Pons (tissue), 1 donor: ENCODE data around the gene KCNA10.

Experiments used
- DNase-seq: peaks from one replicate; pipeline ENCODE4 v3.0.0-alpha.2; 2016; ENCODE audit warnings: low spot score

The KCNA10 gene

GRCh38 chr1:110498270-110498669, 20.7 kb downstream of the KCNA10 start:
- no peak for DNase-seq

- peak; percentile 83 for DNase-seq
Measured at GRCh38 chr1:110495926-110496600, 22.9 kb downstream of the KCNA10 start.

GRCh38 chr1:110494522-110495406, 24.2 kb downstream of the KCNA10 start:
- no peak for DNase-seq

- DNase-seq = no peak
Measured at GRCh38 chr1:110494036-110494435, 24.9 kb downstream of the KCNA10 start.

GRCh38 chr1:110493059-110493699, 25.8 kb downstream of the KCNA10 start:
- DNase-seq = no peak

GRCh38 chr1:110492573-110492972, 26.4 kb downstream of the KCNA10 start:
- no peak for DNase-seq

- no peak for DNase-seq
Measured at GRCh38 chr1:110490791-110491451, 28.1 kb downstream of the KCNA10 start.

- DNase-seq = no peak
Measured at GRCh38 chr1:110489973-110490542, 28.9 kb downstream of the KCNA10 start.

- no peak for DNase-seq
Measured at GRCh38 chr1:110489406-110489805, 29.6 kb downstream of the KCNA10 start.

GRCh38 chr1:110488867-110489266, 30.1 kb downstream of the KCNA10 start:
- no peak for DNase-seq

- DNase-seq = no peak
Measured at GRCh38 chr1:110488161-110488560, 30.8 kb downstream of the KCNA10 start.

GRCh38 chr1:110487726-110488125, 31.2 kb downstream of the KCNA10 start:
- DNase-seq = no peak

GRCh38 chr1:110485725-110486124, 33.2 kb downstream of the KCNA10 start:
- no peak for DNase-seq

- no peak for DNase-seq
Measured at GRCh38 chr1:110484801-110485200, 34.2 kb downstream of the KCNA10 start.

- no peak for DNase-seq
Measured at GRCh38 chr1:110483308-110483685, 35.7 kb downstream of the KCNA10 start.

GRCh38 chr1:110482662-110483307, 36.2 kb downstream of the KCNA10 start:
- no peak for DNase-seq

GRCh38 chr1:110481968-110482623, 36.9 kb downstream of the KCNA10 start:
- no peak for DNase-seq

GRCh38 chr1:110480356-110481096, 38.4 kb downstream of the KCNA10 start:
- no peak for DNase-seq

- no peak for DNase-seq
Measured at GRCh38 chr1:110478886-110479285, 40.1 kb downstream of the KCNA10 start.

GRCh38 chr1:110477967-110478640, 40.9 kb downstream of the KCNA10 start:
- no peak for DNase-seq
